HEK293 (cell line): ENCODE data around the gene ATMIN.

ENCODE experiments used
- CTCF ChIA-PET: fragments of 350-600 bp; formaldehyde crosslinking; extraction: SDS; loops from one replicate; lab custom pipeline; 2021; ENCODE audit warnings: antibody characterized with exemption; lab: Yijun Ruan, JAX
- POLR2A ChIA-PET: fragments of 300-600 bp; formaldehyde crosslinking; extraction: SDS; loops from one replicate; lab custom pipeline; 2020; ENCODE audit warnings: antibody characterized with exemption, inconsistent platforms; lab: Yijun Ruan, JAX
- H3K27ac ChIP-seq: fragments of 200-500 bp; sonication (Bioruptor generic); 2 replicates; pipeline ENCODE4 v1.5.1; 2014; ENCODE audit warnings: low read depth, low read length, control low read depth, inconsistent platforms; ENCODE audit errors: extremely low read depth
- H3K36me3 ChIP-seq, 2 experiments: fragments of 200-500 bp in 1 of 2; sonication (Bioruptor generic) in 1 of 2; 1 replicate in 1 of 2; 2 replicates in 1 of 2; pipeline ENCODE4 v1.5.1; 2014 to 2017; ENCODE audit warnings: inconsistent platforms in 2 of 2, low read length in 2 of 2; ENCODE audit not compliant: control insufficient read depth in 2 of 2, insufficient read depth in 1 of 2
- H3K4me1 ChIP-seq: fragments of 200-500 bp; sonication (Bioruptor generic); 2 replicates; pipeline ENCODE4 v1.5.1; 2014; ENCODE audit warnings: mild to moderate bottlenecking, low read length, inconsistent platforms; ENCODE audit not compliant: control insufficient read depth, insufficient read depth
- H3K4me3 ChIP-seq: 2 replicates; pipeline ENCODE4 v1.5.1; 2011; ENCODE audit warnings: low read depth, mild to moderate bottlenecking, control low read depth, low read length, moderate library complexity
- H3K9me3 ChIP-seq: fragments of 200-500 bp; sonication (Bioruptor generic); 2 replicates; pipeline ENCODE4 v1.5.1; 2014; ENCODE audit warnings: low read depth, low read length, inconsistent platforms; ENCODE audit not compliant: control insufficient read depth, insufficient read depth
- EGR2 ChIP-seq: fragments of 450-650 bp; formaldehyde crosslinking; IDR thresholded peaks from 2 replicates; pipeline ENCODE4 v1.5.1; 2016; ENCODE audit warnings: low read depth, missing biosample characterization, missing genetic modification characterization
- GLIS1 ChIP-seq: fragments of 450-650 bp; formaldehyde crosslinking; IDR thresholded peaks from 2 replicates; pipeline ENCODE4 v1.5.1; 2016; ENCODE audit warnings: missing biosample characterization, missing genetic modification characterization
- HOXA7 ChIP-seq: sonication (generic); formaldehyde crosslinking; IDR thresholded peaks from 2 replicates; pipeline ENCODE4 v1.8.1; 2022; ENCODE audit warnings: missing genetic modification reagents, borderline replicate concordance
- KLF1 ChIP-seq: fragments of 450-650 bp; formaldehyde crosslinking; IDR thresholded peaks from 2 replicates; pipeline ENCODE4 v1.5.1; 2016; ENCODE audit warnings: missing biosample characterization, missing genetic modification characterization
- KLF7 ChIP-seq: fragments of 450-650 bp; formaldehyde crosslinking; IDR thresholded peaks from 2 replicates; pipeline ENCODE4 v1.5.1; 2016; ENCODE audit warnings: missing biosample characterization, missing genetic modification characterization, borderline replicate concordance
- PRDM1 ChIP-seq: fragments of 450-650 bp; formaldehyde crosslinking; IDR thresholded peaks from 2 replicates; pipeline ENCODE4; 2016; ENCODE audit warnings: missing biosample characterization, missing genetic modification characterization
- SP3 ChIP-seq: fragments of 450-650 bp; formaldehyde crosslinking; IDR thresholded peaks from 2 replicates; pipeline ENCODE4 v1.5.1; 2016; ENCODE audit warnings: missing biosample characterization, missing genetic modification characterization
- TRIM28 ChIP-seq: IDR thresholded peaks from 2 replicates; pipeline ENCODE4 v1.6.1; 2011; ENCODE audit warnings: low read length, control low read depth, borderline replicate concordance
- ZEB2 ChIP-seq: fragments of 450-650 bp; formaldehyde crosslinking; IDR thresholded peaks from 2 replicates; pipeline ENCODE4 v1.5.1; 2016; ENCODE audit warnings: missing biosample characterization, missing genetic modification characterization
- ZFHX2 ChIP-seq: fragments of 450-650 bp; formaldehyde crosslinking; conservative IDR thresholded peaks from 2 replicates; pipeline ENCODE4 v1.5.1; 2016; ENCODE audit warnings: missing biosample characterization, missing genetic modification characterization
- ZFP41 ChIP-seq: fragments of 450-650 bp; formaldehyde crosslinking; IDR thresholded peaks from 2 replicates; pipeline ENCODE4 v1.5.1; 2016; ENCODE audit warnings: missing biosample characterization, missing genetic modification characterization, borderline replicate concordance
- ZNF121 ChIP-seq: fragments of 450-650 bp; formaldehyde crosslinking; IDR thresholded peaks from 2 replicates; pipeline ENCODE4 v1.5.1; 2016; ENCODE audit warnings: missing biosample characterization, missing genetic modification characterization
- ZNF266 ChIP-seq: fragments of 450-650 bp; formaldehyde crosslinking; IDR thresholded peaks from 2 replicates; pipeline ENCODE4 v1.5.1; 2016; ENCODE audit warnings: missing biosample characterization, missing genetic modification characterization, low read depth
- ZNF530 ChIP-seq: fragments of 450-650 bp; formaldehyde crosslinking; IDR thresholded peaks from 2 replicates; pipeline ENCODE4 v1.5.1; 2016; ENCODE audit warnings: low read depth, missing biosample characterization, missing genetic modification characterization
- ZNF624 ChIP-seq: fragments of 450-650 bp; formaldehyde crosslinking; IDR thresholded peaks from 2 replicates; pipeline ENCODE4 v1.5.1; 2017; ENCODE audit warnings: missing biosample characterization, missing genetic modification characterization
- ZNF658 ChIP-seq: fragments of 450-650 bp; formaldehyde crosslinking; IDR thresholded peaks from 2 replicates; pipeline ENCODE4; 2016; ENCODE audit warnings: missing biosample characterization, missing genetic modification characterization
- ZNF660 ChIP-seq: fragments of 450-650 bp; IDR thresholded peaks from 2 replicates; pipeline ENCODE4 v1.5.1; 2018; ENCODE audit warnings: missing biosample characterization, mild to moderate bottlenecking, missing genetic modification characterization
- ZNF664 ChIP-seq: fragments of 450-650 bp; formaldehyde crosslinking; IDR thresholded peaks from 2 replicates; pipeline ENCODE4 v1.5.1; 2016; ENCODE audit warnings: missing biosample characterization, missing genetic modification characterization
- ZNF670 ChIP-seq: fragments of 450-650 bp; formaldehyde crosslinking; IDR thresholded peaks from 2 replicates; pipeline ENCODE4 v1.5.1; 2016; ENCODE audit warnings: missing biosample characterization, missing genetic modification characterization, low read depth
- ZNF747 ChIP-seq: fragments of 450-650 bp; formaldehyde crosslinking; IDR thresholded peaks from 2 replicates; pipeline ENCODE4 v1.5.1; 2016; ENCODE audit warnings: missing biosample characterization, missing genetic modification characterization
- TF ChIP-seq, protein P1 (sequence below): fragments of 450-650 bp; IDR thresholded peaks from 2 replicates; pipeline ENCODE4 v1.5.1; 2018; ENCODE audit warnings: missing biosample characterization, mild to moderate bottlenecking, missing genetic modification characterization
- TF ChIP-seq, protein P2 (sequence below): fragments of 450-650 bp; formaldehyde crosslinking; IDR thresholded peaks from 2 replicates; pipeline ENCODE4 v1.5.1; 2017; ENCODE audit warnings: missing biosample characterization, missing genetic modification characterization
- TF ChIP-seq, protein P3 (sequence below): fragments of 450-650 bp; formaldehyde crosslinking; IDR thresholded peaks from 2 replicates; pipeline ENCODE4 v1.5.1; 2016; ENCODE audit warnings: missing biosample characterization, missing genetic modification characterization
- TF ChIP-seq, protein P4 (sequence below): fragments of 450-650 bp; formaldehyde crosslinking; IDR thresholded peaks from 2 replicates; pipeline ENCODE4 v1.5.1; 2016; ENCODE audit warnings: missing biosample characterization, missing genetic modification characterization

The ATMIN gene

GRCh38 chr16:81012974-81013373, 22.7 kb upstream of the ATMIN start:
- Histone ChIP-seq H3K36me3 (peaks cover 49 to 82% of the 10 kb centered on the region in 2 experiments), H3K4me3 (no peak overlapping the region), H3K27ac (no peak overlapping the region), H3K9me3 (no peaks in the 10 kb centered on the region), H3K4me1 (no peaks in the 10 kb centered on the region)
- POLR2A ChIA-PET: no interaction called here
- CTCF ChIA-PET: no interaction called here
- TF ChIP-seq, protein P1, sequence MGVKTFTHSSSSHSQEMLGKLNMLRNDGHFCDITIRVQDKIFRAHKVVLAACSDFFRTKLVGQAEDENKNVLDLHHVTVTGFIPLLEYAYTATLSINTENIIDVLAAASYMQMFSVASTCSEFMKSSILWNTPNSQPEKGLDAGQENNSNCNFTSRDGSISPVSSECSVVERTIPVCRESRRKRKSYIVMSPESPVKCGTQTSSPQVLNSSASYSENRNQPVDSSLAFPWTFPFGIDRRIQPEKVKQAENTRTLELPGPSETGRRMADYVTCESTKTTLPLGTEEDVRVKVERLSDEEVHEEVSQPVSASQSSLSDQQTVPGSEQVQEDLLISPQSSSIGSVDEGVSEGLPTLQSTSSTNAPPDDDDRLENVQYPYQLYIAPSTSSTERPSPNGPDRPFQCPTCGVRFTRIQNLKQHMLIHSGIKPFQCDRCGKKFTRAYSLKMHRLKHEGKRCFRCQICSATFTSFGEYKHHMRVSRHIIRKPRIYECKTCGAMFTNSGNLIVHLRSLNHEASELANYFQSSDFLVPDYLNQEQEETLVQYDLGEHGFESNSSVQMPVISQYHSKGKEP (tag by site-specific recombination): no peak
- no peak for TF ChIP-seq HOXA7
- no peak for TF ChIP-seq ZNF530
- TF ChIP-seq ZNF670 (tag by site-specific recombination): no peak
- TF ChIP-seq, protein P2, sequence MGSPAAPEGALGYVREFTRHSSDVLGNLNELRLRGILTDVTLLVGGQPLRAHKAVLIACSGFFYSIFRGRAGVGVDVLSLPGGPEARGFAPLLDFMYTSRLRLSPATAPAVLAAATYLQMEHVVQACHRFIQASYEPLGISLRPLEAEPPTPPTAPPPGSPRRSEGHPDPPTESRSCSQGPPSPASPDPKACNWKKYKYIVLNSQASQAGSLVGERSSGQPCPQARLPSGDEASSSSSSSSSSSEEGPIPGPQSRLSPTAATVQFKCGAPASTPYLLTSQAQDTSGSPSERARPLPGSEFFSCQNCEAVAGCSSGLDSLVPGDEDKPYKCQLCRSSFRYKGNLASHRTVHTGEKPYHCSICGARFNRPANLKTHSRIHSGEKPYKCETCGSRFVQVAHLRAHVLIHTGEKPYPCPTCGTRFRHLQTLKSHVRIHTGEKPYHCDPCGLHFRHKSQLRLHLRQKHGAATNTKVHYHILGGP (tag by site-specific recombination): no peak
- no peak for TF ChIP-seq ZFHX2 (tag by site-specific recombination)
- no peak for TF ChIP-seq ZNF624 (tag by site-specific recombination)
- TF ChIP-seq TRIM28: no peak
- no peak for TF ChIP-seq ZEB2 (tag by site-specific recombination)

GRCh38 chr16:81014672-81015071, 21.0 kb upstream of the ATMIN start:
- H3K4me3 ChIP-seq: no peak overlapping the region
- ChIA-PET POLR2A (no interaction called here), CTCF (interaction anchor here (0.7 kb wide), 1 partner anchor 20 kb away, joined by 3 read pairs; no protein-coding TSS in a partner anchor)
- H3K9me3 ChIP-seq: no peaks in the 10 kb centered on the region
- peaks cover 62 to 95% of the 10 kb centered on the region in 2 experiments for H3K36me3 ChIP-seq
- no peak for TF ChIP-seq ZNF121 (tag by site-specific recombination)
- TF ChIP-seq ZNF664 (tag by site-specific recombination): 0 out of 2 replicates have a peak, but pooled peaks have one; percentile 20
- H3K27ac ChIP-seq: no peak overlapping the region
- H3K4me1 ChIP-seq: no peaks in the 10 kb centered on the region

DNA sequence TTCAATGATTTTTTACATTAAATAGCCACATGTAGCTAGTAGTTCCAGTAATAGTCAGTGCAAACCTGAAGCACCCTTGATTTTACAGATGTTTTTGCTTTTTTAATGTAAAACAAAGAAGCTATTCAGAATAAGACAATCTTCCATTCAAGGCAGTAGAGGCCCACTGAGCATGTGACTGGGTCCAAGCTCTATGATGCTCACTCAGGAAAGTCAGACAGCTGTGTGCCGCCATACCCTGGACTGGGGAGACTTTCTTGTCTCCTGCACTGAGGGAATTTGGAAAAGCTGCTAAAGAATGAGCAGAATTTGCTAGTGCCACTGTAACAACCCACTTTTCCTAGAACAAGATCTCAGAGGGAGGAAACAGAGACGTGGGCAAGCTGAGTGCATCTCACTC, 17.1 kb upstream of the ATMIN start:
- peaks cover 68 to 99% of the 10 kb centered on the region in 2 experiments for H3K36me3 ChIP-seq
- H3K9me3 ChIP-seq: no peaks in the 10 kb centered on the region
- POLR2A ChIA-PET: interaction anchor here (1.2 kb wide), 1 partner anchor 11 kb away, joined by 6 read pairs; the partner anchor contains the start of genes CENPN and CMC2

DNA sequence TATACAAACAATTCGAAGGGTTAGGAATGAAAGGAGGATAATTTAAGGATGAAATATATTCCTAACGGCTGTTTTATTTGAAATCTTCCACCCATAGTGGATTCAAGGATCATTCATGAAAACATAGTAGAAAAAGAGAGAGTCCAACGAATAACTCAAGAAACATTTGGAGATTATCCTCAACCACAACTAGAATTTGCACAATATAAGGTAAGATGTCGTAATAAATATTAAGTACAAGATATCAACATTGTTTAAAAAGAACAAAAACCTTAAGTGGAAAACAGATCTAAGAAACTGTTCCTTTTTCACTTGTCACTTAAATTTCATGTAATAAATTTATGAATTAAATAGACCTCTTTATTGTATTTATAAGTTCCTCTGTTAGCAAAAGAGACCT, 9.2 kb upstream of the ATMIN start:
- ChIA-PET CTCF (no interaction called here), POLR2A (no interaction called here)
- Histone ChIP-seq H3K4me1 (no peaks in the 10 kb centered on the region), H3K9me3 (no peaks in the 10 kb centered on the region), H3K36me3 (peaks cover 44 to 83% of the 10 kb centered on the region in 2 experiments), H3K4me3 (no peak overlapping the region), H3K27ac (no peak overlapping the region)
- TF ChIP-seq SP3 (tag by site-specific recombination) (no peak), PRDM1 (tag by site-specific recombination) (no peak), HOXA7 (no peak), KLF1 (tag by site-specific recombination) (no peak), EGR2 (tag by site-specific recombination) (no peak), ZNF266 (tag by site-specific recombination) (no peak), ZNF660 (tag by site-specific recombination) (no peak), KLF7 (tag by site-specific recombination) (no peak), ZFP41 (tag by site-specific recombination) (no peak), GLIS1 (tag by site-specific recombination) (no peak), ZNF658 (tag by site-specific recombination) (no peak)
- TF ChIP-seq, protein P3, sequence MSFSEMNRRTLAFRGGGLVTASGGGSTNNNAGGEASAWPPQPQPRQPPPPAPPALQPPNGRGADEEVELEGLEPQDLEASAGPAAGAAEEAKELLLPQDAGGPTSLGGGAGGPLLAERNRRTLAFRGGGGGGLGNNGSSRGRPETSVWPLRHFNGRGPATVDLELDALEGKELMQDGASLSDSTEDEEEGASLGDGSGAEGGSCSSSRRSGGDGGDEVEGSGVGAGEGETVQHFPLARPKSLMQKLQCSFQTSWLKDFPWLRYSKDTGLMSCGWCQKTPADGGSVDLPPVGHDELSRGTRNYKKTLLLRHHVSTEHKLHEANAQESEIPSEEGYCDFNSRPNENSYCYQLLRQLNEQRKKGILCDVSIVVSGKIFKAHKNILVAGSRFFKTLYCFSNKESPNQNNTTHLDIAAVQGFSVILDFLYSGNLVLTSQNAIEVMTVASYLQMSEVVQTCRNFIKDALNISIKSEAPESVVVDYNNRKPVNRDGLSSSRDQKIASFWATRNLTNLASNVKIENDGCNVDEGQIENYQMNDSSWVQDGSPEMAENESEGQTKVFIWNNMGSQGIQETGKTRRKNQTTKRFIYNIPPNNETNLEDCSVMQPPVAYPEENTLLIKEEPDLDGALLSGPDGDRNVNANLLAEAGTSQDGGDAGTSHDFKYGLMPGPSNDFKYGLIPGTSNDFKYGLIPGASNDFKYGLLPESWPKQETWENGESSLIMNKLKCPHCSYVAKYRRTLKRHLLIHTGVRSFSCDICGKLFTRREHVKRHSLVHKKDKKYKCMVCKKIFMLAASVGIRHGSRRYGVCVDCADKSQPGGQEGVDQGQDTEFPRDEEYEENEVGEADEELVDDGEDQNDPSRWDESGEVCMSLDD (tag by site-specific recombination): no peak

More for the DNA sequence above, 17.1 kb upstream of the ATMIN start:
- Histone ChIP-seq H3K4me1 (no peaks in the 10 kb centered on the region), H3K27ac (no peak overlapping the region), H3K4me3 (no peak overlapping the region)
- TF ChIP-seq, protein P4, sequence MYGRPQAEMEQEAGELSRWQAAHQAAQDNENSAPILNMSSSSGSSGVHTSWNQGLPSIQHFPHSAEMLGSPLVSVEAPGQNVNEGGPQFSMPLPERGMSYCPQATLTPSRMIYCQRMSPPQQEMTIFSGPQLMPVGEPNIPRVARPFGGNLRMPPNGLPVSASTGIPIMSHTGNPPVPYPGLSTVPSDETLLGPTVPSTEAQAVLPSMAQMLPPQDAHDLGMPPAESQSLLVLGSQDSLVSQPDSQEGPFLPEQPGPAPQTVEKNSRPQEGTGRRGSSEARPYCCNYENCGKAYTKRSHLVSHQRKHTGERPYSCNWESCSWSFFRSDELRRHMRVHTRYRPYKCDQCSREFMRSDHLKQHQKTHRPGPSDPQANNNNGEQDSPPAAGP (tag by site-specific recombination): no peak
- no peak for TF ChIP-seq ZNF747
- CTCF ChIA-PET: interaction anchor here (0.6 to 2.1 kb wide), 2 partner anchors 17 to 719 kb away, joined by 3 to 11 read pairs; partner anchors contain the start of gene ATMIN
